Mesodermal cell (in vitro differentiated cells): ENCODE results near the gene SLC6A3.

ENCODE experiments used
- H3K27ac ChIP-seq: 2 replicates; pipeline ENCODE4 v1.7.0; 2013; ENCODE audit warnings: mild to moderate bottlenecking, low read depth, low read length, moderate library complexity; ENCODE audit not compliant: severe bottlenecking
- H3K36me3 ChIP-seq: 2 replicates; pipeline ENCODE4 v1.7.1; 2013; ENCODE audit warnings: mild to moderate bottlenecking, low read length, moderate library complexity; ENCODE audit not compliant: control insufficient read depth, insufficient read depth
- H3K4me1 ChIP-seq: one replicate; pipeline ENCODE4 v1.7.1; 2013; ENCODE audit warnings: mild to moderate bottlenecking, low read length; ENCODE audit not compliant: insufficient read depth, control insufficient read depth, poor library complexity, severe bottlenecking
- H3K4me3 ChIP-seq: 2 replicates; pipeline ENCODE4 v1.7.0; 2013; ENCODE audit warnings: low read length, control low read depth, mild to moderate bottlenecking; ENCODE audit not compliant: insufficient read depth, poor library complexity, severe bottlenecking; ENCODE audit errors: extremely low read depth
- H3K9me3 ChIP-seq: 2 replicates; pipeline ENCODE4 v1.7.1; 2013; ENCODE audit warnings: mild to moderate bottlenecking, low read length, moderate library complexity; ENCODE audit not compliant: control insufficient read depth
- WGBS, 2 experiments: methylation state at CpG; one replicate each; pipeline ENCODE4 v1.1.5; 2013; ENCODE audit warnings: missing lambda C conversion rate in 2 of 2; ENCODE audit not compliant: insufficient coverage in 2 of 2; 5-methylcytosine and 5-hydroxymethylcytosine counted together

Gene SLC6A3

DNA sequence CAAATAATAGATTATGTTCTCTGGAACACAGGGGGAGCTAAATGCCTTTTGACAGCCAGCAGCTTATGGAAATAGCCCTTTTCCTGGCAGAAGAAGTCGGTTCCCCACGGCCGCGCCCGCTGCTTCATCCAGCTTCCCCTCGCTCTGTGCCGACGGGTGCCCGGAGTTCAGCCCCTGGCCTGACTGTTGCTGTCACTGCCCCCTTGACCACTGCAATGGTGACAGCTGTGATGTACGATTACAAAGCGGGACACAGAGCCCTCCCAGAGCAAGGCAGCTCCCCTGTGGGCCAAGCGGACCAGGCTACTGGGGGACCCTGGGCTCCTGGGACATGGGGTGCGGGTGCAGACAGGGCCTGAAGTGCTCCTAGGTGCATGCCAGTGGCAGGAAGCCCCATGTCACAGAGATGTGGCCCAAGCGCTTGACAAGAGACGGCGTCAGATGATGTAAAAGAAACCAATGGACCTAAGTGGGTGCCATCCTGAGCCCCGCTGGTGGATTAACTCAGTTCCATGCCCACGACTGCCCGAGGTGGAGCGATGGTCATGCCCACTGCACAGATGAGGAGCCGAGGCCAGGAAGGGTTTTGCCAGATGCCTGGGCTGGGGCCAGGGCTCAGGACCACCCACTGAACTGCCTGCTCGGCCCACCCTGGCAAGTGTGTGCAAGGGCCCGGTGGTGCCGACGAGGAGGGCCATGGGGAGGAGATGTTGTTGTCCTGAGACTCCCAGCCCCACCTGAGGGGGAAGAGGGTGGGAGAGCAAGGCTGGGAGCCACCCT, 87.1 kb downstream of the SLC6A3 start:
- no peaks in the 10 kb centered on the region for H3K9me3 ChIP-seq
- WGBS, 2 experiments = 91 to 96% methylated on average over 18 to 24 of the region's 25 CpGs
- no peaks in the 10 kb centered on the region for H3K4me1 ChIP-seq
- no peak overlapping the region for H3K4me3 ChIP-seq
- H3K36me3 ChIP-seq = no peaks in the 10 kb centered on the region
- H3K27ac ChIP-seq = no peak overlapping the region

GRCh38 chr5:1356873-1357787, 88.1 kb downstream of the SLC6A3 start:
- 85 to 89% methylated on average over 23 to 25 of the region's 28 CpGs for WGBS, 2 experiments
- H3K36me3 ChIP-seq = no peaks in the 10 kb centered on the region
- no peaks in the 10 kb centered on the region for H3K4me1 ChIP-seq
- H3K27ac ChIP-seq = no peak overlapping the region
- no peak overlapping the region for H3K4me3 ChIP-seq
- H3K9me3 ChIP-seq = no peaks in the 10 kb centered on the region

DNA sequence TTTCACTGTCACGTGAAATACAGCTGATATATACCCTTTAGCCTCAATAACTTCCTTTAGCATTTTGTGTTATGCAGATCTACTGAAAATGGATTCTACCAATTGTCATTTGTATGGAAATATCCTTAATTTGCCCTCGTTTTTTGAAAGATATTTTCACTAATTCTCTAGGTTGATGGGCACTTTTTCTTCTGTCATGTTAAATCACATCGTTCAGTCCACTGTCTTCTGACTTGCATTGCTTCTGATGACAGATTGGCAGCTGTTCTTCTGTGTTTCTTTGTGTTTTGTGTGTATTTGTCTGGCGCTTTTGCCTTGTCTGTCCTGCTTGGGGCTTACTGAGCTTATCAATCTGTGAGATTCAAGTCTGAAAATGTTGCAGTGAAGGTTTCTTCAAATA, 90.7 kb downstream of the SLC6A3 start:
- no peak overlapping the region for H3K4me3 ChIP-seq
- no peaks in the 10 kb centered on the region for H3K36me3 ChIP-seq
- H3K27ac ChIP-seq = no peak overlapping the region
- H3K4me1 ChIP-seq = no peaks in the 10 kb centered on the region
- WGBS, 2 experiments = 40 to 50% methylated on average over 1 to 2 of the region's 4 CpGs
- no peaks in the 10 kb centered on the region for H3K9me3 ChIP-seq

GRCh38 chr5:1352231-1353219, 92.7 kb downstream of the SLC6A3 start:
- Histone ChIP-seq H3K36me3 (no peaks in the 10 kb centered on the region), H3K4me3 (no peak overlapping the region)
- WGBS, 2 experiments = 74 to 85% methylated on average over 6 to 7 of the region's 10 CpGs

DNA sequence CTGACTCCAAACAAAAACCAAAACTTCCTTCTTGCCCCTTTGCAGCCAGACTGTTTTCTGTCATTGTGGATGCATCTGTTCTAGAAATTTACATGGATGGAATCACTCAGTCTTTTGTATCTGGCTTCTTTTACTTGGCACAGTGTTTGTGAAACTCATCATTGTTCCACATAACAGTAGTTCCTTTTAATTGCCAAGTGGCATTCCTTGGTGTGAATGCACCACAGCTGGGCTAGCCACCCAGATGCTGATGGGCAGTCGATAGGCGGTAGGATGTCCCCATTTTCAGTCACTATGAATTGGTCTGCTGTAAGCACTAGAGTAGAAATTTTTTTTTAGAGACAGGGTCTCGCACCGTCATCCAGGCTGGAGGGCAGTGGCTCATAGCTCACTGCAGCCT, 94.1 kb downstream of the SLC6A3 start:
- WGBS, 2 experiments = 50 to 86% methylated on average over 2 of the region's 4 CpGs
- Histone ChIP-seq H3K36me3 (no peaks in the 10 kb centered on the region), H3K4me1 (no peaks in the 10 kb centered on the region), H3K4me3 (no peak overlapping the region), H3K9me3 (no peaks in the 10 kb centered on the region), H3K27ac (no peak overlapping the region)

More at GRCh38 chr5:1352231-1353219, 92.7 kb downstream of the SLC6A3 start:
- Histone ChIP-seq H3K9me3 (no peaks in the 10 kb centered on the region), H3K4me1 (no peaks in the 10 kb centered on the region), H3K27ac (no peak overlapping the region)

DNA sequence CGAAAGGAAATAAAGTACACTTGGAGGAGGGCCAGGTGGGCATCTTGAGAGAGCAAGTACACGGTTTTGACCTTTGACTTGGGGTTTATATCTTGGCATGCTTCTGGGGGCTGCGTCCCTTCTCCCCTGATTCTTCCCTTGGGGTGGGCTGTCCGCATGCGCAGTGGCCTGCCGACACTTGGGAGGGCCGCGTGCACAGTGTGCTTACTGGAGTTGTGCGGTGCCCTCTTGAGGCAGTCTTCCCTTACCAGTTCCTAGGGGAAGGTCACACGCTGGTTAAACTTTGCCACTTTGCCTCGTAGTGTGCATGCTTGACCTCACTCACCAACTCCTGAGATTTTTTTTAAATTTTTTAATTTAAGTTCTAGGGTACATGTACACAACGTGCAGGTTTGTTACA, 96.0 kb downstream of the SLC6A3 start:
- no peak overlapping the region for H3K27ac ChIP-seq
- no peak overlapping the region for H3K4me3 ChIP-seq
- H3K4me1 ChIP-seq = peaks cover 5% of the 10 kb centered on the region
- H3K36me3 ChIP-seq = no peaks in the 10 kb centered on the region
- no peaks in the 10 kb centered on the region for H3K9me3 ChIP-seq
- WGBS, 2 experiments = 60 to 66% methylated on average over 9 to 10 of the region's 12 CpGs

DNA sequence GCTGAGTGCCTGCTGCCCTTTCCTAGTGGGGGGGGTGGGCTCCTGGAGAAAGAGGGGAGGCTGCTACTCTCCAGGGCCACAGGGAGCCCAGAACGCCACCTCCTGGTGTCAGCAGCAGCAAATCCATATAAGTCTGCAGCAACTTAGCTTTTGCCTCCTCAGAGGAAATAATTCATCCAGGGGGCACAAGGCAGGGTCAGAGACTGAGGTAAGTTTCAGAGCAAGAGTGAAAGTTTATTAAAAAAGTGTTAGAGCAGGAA, 96.3 kb downstream of the SLC6A3 start:
- Histone ChIP-seq H3K36me3 (no peaks in the 10 kb centered on the region), H3K9me3 (no peaks in the 10 kb centered on the region), H3K4me3 (no peak overlapping the region), H3K27ac (no peak overlapping the region), H3K4me1 (peaks cover 6% of the 10 kb centered on the region)
- 83% methylated on average over 1 of the region's 1 CpG; no CpG with 5 or more reads in 1 of the 2 experiments for WGBS, 2 experiments

DNA sequence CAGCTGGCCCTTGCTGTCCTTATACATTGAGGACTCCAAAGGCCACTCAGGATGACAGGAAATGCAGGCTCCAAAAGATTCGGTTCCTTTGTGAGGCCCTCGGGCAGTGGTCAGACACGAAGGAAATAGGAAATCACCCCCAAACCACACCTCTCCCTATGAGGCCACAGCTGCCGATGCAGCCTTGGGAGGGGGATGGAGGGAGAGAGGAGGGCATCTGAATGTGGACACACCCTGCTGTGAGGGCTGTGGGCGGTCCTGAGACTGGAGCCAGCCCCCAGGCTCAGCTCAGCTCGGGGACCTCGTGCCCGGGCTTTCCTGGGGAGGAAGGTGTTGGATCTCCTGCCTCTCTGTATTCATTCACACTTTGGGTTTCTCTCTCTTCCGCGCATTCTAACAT, 97.7 kb downstream of the SLC6A3 start:
- WGBS, 2 experiments = 46 to 80% methylated on average over 4 of the region's 10 CpGs
- H3K4me3 ChIP-seq = no peak overlapping the region
- peaks cover 13% of the 10 kb centered on the region for H3K4me1 ChIP-seq
- no peaks in the 10 kb centered on the region for H3K9me3 ChIP-seq
- no peak overlapping the region for H3K27ac ChIP-seq
- peaks cover 10% of the 10 kb centered on the region for H3K36me3 ChIP-seq

GRCh38 chr5:1346627-1347440, 98.4 kb downstream of the SLC6A3 start:
- 87 to 89% methylated on average over 17 to 18 of the region's 21 CpGs for WGBS, 2 experiments
- Histone ChIP-seq H3K4me1 (peaks cover 13% of the 10 kb centered on the region), H3K9me3 (no peaks in the 10 kb centered on the region), H3K36me3 (peaks cover 17% of the 10 kb centered on the region), H3K4me3 (no peak overlapping the region), H3K27ac (no peak overlapping the region)
